ENCODE results near the gene MAP3K1. TPM values are rescaled to one million over a fixed set of nuclear protein-coding genes. Genes with fewer than 3 reads are reported as not detected.

MAP3K1 gene
- total RNA-seq, 1 donor from 2014 or later, result 14.8 TPM

- TF ChIP-seq CTCF (IDR thresholded peaks at IDR 0.05), result peak; percentile 56
- no peak for DNase-seq (ENCODE audit: low spot score)
- H3K4me3 Mint-ChIP-seq (ENCODE audit: unreplicated experiment), result no peak overlapping the region
- H3K27me3 Mint-ChIP-seq (ENCODE audit: low read depth), result no peaks in the 10 kb centered on the region
- H3K36me3 Mint-ChIP-seq (ENCODE audit: low read depth), result no peaks in the 10 kb centered on the region
- H3K4me1 Mint-ChIP-seq (ENCODE audit: low read depth), result peaks cover 72% of the 10 kb centered on the region
- H3K9me3 Mint-ChIP-seq (ENCODE audit: low read depth), result no peaks in the 10 kb centered on the region
- H3K27ac Mint-ChIP-seq (ENCODE audit: unreplicated experiment), result no peak overlapping the region
Measured at GRCh38 chr5:56827049-56827448, 11.7 kb downstream of the MAP3K1 start.

- no peaks in the 10 kb centered on the region for H3K27me3 Mint-ChIP-seq (ENCODE audit: low read depth)
- no peaks in the 10 kb centered on the region for H3K36me3 Mint-ChIP-seq (ENCODE audit: low read depth)
- peaks cover 74% of the 10 kb centered on the region for H3K4me1 Mint-ChIP-seq (ENCODE audit: low read depth)
- no peak overlapping the region for H3K4me3 Mint-ChIP-seq (ENCODE audit: unreplicated experiment)
- H3K27ac Mint-ChIP-seq (ENCODE audit: unreplicated experiment), result no peak overlapping the region
- no peak for DNase-seq (ENCODE audit: low spot score)
- no peak for TF ChIP-seq CTCF (IDR thresholded peaks at IDR 0.05)
- no peaks in the 10 kb centered on the region for H3K9me3 Mint-ChIP-seq (ENCODE audit: low read depth)
Measured at GRCh38 chr5:56827924-56828323, 12.6 kb downstream of the MAP3K1 start.

GRCh38 chr5:56829137-56829908 lies 14.0 kb downstream of the MAP3K1 start:
- DNase-seq (ENCODE audit: low spot score), result no peak
- H3K36me3 Mint-ChIP-seq (ENCODE audit: low read depth), result no peaks in the 10 kb centered on the region
- no peak for TF ChIP-seq CTCF (IDR thresholded peaks at IDR 0.05)
- no peaks in the 10 kb centered on the region for H3K9me3 Mint-ChIP-seq (ENCODE audit: low read depth)
- no peak overlapping the region for H3K4me3 Mint-ChIP-seq (ENCODE audit: unreplicated experiment)
- H3K27me3 Mint-ChIP-seq (ENCODE audit: low read depth), result no peaks in the 10 kb centered on the region
- peak overlapping the region; percentile 74 for H3K27ac Mint-ChIP-seq (ENCODE audit: unreplicated experiment)
- peaks cover 77% of the 10 kb centered on the region for H3K4me1 Mint-ChIP-seq (ENCODE audit: low read depth)

- H3K27me3 Mint-ChIP-seq (ENCODE audit: low read depth), result no peaks in the 10 kb centered on the region
- DNase-seq (ENCODE audit: low spot score), result no peak
- peak overlapping the region; percentile 36 for H3K27ac Mint-ChIP-seq (ENCODE audit: unreplicated experiment)
- H3K4me3 Mint-ChIP-seq (ENCODE audit: unreplicated experiment), result no peak overlapping the region
- TF ChIP-seq CTCF (IDR thresholded peaks at IDR 0.05), result no peak
- no peaks in the 10 kb centered on the region for H3K36me3 Mint-ChIP-seq (ENCODE audit: low read depth)
- peaks cover 72% of the 10 kb centered on the region for H3K4me1 Mint-ChIP-seq (ENCODE audit: low read depth)
- no peaks in the 10 kb centered on the region for H3K9me3 Mint-ChIP-seq (ENCODE audit: low read depth)
Measured at GRCh38 chr5:56831773-56832172, 16.4 kb downstream of the MAP3K1 start.

- DNase-seq (ENCODE audit: low spot score), result no peak
- Mint-ChIP-seq H3K4me3 (ENCODE audit: unreplicated experiment) (no peak overlapping the region), H3K36me3 (ENCODE audit: low read depth) (no peaks in the 10 kb centered on the region), H3K27me3 (ENCODE audit: low read depth) (no peaks in the 10 kb centered on the region), H3K4me1 (ENCODE audit: low read depth) (peaks cover 79% of the 10 kb centered on the region), H3K27ac (ENCODE audit: unreplicated experiment) (peak overlapping the region; percentile 14), H3K9me3 (ENCODE audit: low read depth) (no peaks in the 10 kb centered on the region)
- no peak for TF ChIP-seq CTCF (IDR thresholded peaks at IDR 0.05)
Measured at GRCh38 chr5:56833325-56833724, 18.0 kb downstream of the MAP3K1 start.
